HG03060 (cell line): ENCODE data around the gene PDCD1.

ENCODE experiments used
- ATAC-seq: cut with Tn5 transposase; IDR thresholded peaks from one replicate; pipeline ENCODE4 v1.9.1; 2021; ENCODE audit warnings: low read depth, moderate number of reproducible peaks; ENCODE audit not compliant: unreplicated experiment

PDCD1 gene

DNA sequence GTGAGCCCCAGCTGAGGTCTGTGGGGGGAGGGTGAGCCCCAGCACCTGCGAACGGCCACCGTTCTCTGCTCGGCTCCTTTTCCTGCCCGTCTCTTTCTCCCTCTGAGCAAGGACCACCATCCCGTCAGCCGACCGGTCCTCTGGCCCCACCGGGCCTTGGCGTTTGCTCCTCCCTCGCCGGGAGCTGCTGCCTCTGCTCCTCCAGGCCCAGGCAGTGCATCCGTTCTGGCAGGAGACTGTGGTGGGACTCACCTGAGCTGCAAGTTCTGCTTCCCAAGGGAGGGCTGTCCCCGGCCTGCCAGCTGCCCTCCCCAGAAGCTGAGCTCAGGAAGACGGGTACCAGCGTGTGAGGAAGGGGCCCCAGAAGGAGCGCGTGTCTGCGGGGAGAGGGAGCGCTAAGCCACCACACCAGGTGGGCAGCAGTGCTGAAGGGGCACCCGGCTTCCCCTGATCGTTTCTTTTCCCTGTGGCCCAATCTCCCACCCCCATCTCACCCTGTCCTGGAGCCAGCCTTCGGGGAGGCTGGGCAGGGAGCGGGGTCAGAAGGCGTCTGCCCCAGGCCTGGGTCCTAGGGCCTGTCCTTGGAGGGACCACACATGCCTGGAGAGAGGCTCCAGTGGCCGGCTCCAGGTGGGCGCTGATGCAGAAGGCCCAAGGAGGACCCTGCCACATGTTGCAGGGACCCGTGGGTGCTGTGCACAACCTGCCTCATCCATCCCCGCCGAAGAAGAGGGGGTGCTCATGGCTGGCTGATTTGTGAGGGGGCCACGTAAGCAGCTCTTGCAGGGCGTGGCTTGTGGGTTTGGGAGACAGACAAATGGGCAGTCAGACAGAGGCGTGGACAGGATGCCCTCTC lies 8.3 kb upstream of the PDCD1 start:
- no peak for ATAC-seq

DNA sequence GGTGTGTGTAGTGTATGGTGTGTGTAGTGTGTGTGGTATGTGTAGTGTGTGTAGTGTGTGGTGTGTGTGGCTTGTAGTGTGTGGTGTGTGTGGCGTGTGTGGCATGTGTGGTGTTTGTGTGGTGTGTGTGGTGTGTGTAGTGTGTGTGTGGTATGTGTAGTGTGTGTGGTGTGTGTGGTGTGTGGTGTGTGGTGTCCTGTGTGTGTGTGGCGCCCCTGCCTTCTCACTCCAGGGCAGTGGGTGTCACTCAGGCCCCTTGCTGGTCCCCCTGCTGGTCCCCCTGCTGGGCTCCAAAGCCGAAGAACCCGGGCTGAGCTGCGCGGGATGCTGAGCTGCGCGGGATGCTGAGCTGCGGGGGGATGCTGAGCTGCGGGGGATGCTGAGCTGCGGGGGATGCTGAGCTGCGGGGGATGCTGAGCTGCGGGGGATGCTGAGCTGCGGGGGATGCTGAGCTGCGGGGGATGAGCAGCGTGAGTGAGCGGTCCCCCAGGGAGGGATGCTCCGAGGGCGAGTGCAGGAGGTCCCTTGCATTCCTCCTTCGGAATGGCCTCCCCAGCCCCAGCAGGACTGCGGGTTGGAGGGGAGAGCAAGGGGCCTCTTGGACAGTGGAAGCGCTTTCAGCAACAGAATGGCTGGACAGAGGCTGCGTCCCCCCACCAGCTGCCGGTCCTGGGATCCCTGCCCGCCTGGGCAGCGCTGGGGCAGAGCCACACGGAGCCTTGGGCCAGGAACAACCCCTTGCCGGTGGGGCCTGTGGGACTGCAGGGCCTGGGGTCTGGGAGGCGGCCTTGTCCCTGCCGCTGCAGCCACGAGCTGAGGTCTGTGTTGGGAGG lies 7.5 kb upstream of the PDCD1 start:
- no peak for ATAC-seq

DNA sequence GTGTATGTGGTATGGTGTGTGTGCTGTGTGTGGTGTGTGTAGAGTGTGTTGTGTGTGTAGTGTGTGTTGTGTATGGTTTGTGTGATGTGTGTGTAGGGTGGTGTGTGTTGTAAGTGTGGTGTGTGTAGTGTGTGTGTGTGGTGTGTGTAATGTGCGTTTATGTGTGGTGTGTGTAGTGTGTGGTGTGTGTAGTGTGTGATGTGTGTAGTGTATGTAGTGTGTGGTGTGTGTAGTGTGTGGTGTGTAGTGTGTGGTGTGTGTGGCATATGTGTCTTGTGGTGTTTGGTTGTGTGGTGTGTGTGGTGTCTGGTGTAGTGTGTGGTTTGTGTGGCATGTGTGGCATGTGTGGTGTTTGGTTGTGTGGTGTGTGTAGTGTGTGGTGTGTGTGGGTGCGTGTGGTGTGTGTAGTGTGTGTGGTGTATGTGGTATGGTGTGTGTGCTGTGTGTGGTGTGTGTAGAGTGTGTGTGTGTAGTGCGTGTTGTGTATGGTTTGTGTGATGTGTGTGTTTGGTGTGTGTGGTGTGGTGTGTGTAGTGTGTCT lies 6.8 kb upstream of the PDCD1 start:
- no peak for ATAC-seq

DNA sequence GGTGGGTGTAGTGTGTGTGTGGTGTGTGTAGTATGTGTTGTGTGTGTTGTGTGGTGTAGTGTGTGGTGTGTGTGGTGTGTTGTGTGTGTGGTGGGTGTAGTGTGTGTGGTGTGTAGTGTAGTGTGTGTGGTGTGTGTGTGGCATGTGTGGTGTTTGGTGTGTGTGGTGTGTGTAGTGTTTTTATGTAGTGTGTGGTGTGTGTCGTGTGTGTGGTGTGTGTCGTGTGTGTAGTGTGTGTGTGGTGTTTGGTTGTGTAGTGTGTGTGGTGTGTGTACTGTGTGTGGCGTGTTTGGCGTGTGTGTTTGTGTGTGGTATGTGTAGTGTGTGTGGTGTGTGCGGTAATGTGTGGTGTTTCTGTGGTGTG lies 6.1 kb upstream of the PDCD1 start:
- no peak for ATAC-seq

DNA sequence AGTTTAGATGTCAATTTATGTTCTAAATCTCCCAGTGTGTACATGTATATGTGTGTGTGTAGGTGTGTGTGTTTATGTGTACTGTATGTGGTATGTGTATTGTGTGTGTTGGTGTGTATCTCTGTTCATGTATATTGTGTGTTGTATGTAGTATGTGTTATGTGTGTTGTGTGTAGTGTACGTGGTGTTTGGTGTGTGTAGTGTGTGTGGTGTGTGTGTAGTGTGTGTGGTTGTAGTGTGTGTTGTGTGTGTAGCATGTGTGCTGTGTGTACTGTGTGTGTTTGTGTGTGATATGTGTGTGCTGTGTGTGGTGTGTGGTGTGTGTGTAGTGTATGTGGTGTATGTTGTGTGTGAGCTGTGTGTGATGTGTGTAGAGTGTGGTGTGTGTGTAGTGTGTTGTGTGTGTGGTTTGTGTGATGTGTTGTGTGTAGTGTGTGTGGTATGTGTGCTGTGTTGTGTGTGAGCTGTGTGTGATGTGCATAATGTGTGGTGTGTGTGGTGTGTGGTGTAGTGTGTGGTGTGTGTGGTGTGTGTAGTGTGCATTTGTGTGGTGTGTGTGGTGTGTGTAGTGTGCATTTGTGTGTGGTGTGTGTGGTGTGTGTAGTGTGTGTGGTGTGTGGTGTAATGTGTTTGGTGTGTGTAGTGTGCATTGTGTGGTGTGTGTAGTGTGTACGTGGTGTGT lies 5.6 kb upstream of the PDCD1 start:
- no peak for ATAC-seq

DNA sequence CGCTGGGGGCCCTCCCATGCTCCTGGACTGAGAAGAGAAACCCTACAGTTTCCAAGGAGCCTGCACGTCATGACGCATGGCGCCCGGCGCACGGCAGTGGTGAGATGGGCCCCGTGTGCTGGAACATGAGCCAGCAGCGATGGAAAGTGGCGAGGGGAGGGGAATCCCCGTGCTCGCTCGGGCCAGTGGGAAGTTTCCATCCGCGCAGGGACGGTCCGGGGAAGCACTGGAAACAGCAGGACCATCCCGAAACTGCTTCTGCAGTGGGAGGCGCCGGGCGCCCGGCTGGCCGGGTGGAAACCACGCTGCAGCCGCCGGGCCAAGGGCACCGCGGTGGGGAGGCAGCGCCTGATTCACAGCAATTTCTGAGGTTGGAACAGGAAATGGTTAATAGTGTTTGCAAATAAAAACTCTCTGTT lies 4.9 kb upstream of the PDCD1 start:
- ATAC-seq: no peak

DNA sequence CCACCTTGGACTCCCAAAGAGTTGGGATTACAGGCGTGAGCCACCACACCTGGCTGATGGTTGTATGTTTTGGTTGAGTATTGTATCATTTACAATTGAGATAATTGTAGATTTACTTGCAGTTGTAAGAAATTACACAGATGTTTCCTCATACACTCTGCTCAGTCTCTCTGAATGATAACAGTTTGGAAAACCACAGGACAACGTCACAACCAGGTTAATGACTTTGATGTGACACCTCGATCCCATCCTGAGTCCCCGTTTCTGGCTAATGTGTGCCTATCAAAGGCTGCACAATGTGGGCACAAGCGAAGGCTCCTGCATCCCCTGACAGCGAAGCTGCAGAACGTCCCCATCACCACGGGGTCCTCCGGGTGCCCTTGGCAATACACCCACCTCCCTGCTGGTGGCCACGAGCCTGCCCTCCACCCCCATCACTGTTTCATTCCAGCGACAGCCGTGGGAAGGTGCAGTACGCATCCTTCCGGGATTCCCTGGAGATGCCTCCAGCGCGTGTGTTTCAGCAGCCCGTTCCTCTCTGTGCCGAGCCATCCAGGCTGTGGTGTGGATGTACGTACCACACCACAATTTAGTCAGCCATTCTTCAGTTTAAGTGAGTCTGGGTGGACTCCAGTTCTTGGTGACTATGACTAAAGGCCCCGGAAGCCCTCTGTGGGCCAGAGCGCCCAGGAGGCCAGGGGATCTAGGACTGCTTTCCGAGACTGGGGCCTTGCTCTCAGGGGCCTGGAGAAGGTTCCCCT lies 4.3 kb upstream of the PDCD1 start:
- ATAC-seq: no peak

DNA sequence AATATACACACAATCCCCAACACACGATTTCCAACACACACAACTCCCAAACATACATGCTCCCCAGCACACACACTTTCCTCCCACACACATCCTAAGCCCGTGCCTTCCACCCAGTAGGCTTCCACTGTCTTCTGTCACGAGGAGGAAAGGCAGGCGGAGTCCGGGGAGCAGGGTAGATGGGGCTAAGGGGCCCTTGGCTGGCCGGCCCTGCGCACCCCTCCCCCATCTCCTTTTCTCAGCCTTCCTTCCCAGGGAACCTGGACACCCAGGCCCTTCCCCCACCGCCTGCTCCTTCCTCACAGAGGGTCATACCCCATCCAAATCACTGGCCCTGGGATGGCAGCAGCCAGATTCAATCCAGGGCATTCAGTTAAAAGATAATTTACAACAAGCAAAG lies 3.4 kb upstream of the PDCD1 start:
- no peak for ATAC-seq

DNA sequence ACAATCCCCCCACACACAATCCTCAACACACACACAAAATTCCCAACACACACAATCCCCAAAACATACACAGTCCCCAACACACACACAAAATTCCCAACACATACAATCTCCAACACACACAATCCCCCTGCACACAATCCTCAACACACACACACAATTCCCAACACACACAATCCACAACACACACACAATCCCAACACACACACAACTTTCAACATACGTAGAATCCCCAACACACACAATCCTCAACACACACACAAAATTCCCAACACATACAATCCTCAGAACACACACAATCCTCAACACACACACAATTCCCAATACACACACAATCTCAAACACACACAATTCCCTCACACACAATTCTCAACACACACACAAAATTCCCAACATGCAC lies 2.6 kb upstream of the PDCD1 start:
- no peak for ATAC-seq

DNA sequence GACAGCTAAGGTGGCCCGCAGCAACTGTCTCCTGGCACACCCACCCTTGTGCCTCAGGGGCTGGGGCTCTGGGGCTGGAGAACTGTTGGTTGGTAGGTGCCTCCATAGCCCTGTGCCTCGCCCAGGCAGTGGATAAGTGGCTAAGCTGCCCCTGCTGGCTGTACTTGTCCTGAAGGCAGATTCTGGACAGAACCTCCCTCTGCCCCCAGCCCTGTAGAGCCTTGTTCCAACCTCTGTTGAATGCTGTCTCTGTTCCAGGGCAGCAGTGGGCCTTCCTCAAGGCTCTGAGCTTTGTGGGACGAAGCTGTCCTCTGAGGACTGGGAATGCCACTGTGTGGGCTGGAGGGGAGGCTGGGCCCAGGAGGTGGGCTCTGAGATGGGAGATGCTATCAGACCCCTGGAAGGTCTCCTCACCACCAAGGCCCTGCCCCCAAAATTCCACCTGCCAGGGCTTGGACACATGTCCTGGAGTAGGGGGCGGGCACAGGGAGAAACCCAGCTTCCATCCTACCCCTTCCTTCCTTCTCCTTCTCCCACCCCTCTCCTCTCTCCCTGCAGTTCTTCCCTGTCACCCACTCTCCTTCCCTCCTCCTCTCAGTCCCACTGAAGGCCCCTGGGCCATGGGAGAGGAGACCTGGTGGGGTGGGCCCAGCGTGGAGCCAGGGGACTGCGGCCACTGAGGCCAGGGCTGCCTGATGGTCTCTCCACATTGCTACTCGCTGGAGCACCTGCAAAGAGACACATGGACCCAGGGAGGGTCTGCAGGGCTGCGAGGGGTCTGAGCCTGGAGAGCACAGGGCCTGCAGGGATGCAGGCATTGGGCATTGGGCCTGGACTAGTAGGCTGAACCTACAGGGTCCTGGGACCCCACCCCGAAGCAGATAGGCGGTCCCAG lies 1.7 kb upstream of the PDCD1 start:
- no peak for ATAC-seq

DNA sequence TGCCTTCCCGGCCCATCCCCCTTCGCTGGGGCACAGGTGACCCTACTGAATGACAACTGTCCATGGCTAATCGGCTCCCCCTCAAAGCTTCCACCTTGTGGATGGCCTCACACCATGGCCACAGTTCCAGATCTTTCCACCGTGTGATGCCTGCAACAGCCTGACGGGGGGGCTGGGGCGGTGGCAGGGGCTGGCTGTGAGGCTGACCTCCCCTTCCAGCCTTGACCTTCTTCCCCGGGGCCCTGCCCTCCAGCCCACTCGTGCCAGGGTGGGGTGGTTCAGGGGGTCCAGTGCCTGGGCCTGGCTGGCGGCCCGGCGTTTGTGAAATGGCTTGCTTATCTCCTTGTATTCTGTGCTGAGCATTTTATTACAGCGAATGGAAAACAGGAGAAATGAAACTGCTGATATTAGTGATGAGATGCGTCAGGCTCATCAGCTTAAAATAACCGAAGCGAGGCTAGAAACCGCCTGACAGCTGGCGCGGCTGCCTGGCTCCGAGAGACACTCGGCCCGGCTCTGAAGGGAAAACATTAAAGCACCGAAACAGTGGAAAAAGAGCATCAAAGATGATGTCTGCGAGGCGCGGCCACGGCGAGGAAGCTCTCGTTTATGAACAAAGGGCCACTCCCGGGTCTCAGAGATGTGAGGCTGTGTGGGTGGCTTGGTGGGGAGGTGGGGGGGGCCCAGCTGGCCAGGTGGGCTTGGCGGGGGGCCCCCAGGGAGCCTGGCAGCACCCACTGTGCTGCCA lies 916 bp upstream of the PDCD1 start:
- ATAC-seq: no peak

DNA sequence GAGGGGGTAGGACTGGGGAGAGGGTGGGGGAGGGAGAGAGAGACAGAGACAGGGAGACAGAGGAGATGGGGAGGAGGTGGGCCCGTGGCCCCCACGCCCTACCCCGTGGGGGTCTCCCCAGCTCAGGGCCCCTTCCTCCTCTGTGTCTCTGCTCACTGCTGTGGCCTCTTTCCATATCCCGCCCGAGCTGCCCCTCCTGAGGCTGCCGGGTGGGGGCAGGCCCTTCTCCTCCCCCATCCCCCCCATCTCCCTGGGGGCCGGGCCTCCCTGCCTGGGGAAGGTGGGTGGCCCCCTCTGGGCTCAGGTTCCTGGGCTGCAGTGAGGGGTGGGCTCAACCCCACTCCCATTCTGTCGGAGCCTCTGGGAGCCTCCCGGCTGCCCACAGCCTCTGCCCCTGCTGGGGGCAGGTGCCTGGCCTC lies 332 bp upstream of the PDCD1 start:
- ATAC-seq: no peak

DNA sequence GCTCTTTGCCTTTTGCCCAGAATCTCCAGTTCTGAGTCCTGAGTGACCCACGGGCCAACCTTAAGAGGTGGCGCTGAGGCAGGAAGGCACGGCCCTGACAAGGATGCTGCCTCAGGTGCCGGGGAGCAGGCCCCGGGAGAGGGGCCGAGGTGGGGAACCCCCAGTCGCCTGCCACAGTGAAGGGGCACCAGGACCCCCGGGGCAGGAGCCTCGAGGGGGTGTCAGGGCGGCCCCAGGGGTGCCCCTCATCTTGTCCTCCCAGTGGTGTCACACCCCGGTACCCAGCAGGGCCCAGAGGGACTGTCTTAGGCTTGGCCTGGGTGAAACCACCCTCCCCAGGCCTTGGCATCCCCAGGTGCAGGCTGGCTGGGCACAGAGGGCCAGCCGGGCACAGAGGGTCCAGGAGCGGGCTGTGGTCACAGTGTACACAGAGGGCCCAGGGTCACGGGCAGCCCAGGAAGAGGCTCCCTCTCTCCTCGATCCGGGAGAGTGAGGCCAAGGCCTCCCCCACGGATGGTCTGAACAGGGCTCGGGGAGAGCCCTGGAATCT lies 1.0 kb downstream of the PDCD1 start:
- no peak for ATAC-seq

DNA sequence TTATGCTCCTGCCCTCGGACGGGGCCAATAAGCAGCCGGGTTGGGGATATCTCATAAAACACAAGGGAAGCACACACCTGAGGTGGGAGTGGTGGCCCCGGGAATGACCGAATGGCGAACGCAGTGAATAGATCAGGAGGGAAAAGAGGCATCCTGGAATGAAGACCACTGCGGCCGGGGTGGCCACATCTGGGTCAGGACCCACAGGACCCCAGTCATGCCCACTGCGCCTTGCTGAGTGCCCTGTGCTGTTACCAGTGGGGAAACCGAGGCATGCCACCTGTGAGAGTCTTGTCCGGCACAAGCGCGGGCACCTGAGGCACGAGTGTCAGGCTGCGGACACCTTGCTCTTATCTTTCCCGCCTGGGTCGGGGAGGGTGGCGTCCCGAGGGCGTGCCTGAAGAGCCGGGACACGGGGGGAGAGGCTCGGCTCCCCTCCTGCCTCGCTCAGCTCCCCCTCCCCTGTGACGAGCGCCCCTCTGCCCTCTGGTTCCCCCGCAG lies 1.6 kb downstream of the PDCD1 start:
- no peak for ATAC-seq

DNA sequence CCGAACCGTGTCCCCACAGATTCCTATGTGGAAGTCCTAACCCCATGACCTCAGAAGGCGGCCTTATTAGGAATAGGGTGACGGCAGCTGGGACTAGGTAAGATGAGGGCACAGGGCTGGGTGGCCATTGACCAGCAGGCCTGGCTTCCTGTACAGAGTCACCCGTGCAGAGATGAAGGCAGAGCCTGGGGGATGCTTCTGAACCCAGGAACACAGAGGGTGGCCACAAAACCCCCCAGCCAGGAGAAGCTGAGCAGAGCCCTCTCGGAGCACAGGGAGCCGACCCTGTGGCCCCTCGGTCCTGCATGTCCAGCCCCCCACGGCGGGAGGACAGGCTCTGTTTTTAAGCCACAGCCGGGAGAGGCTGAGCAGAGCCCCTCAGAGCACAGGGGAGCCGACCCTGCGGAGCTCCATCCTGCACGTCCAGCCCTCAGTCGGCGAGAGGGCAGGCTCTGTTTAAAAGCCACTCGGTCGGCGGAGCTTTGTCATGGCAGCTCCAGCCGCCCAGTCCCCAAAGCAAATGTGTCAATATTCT lies 2.7 kb downstream of the PDCD1 start:
- ATAC-seq: no peak

DNA sequence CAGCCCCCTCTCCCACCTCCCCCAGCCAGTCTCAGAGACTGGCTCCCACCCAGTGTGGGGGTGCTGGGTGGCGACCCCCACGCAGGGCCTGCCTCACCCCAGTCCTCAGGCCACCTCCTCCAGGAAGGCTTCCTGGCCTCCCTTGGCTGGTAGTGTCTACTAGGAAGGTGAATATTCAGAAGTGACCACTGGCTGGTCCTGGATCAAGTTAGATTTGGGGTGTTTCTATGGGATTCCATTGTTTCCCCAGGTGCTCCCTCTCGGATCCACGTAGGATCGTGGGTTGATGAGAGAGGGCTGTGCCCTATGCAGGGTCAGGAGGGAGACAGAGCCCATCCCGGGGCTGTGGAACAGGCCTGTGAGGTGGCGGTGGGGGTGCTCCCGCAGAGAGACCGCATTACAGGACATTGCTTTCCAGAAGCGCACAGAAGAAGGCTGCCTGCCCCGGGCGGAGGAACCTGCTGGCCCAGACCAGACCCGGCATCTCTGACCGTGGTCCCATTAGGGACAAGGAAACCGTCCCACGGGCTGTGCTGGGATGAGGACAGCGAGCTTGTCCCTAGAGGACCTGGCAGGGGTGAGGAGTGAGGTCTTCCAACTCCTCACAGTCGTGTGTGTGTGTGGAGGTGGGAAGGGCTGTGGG lies 3.3 kb downstream of the PDCD1 start:
- no peak for ATAC-seq
